ENCODE data around the gene FBP1.

- TF ChIP-seq CTCF (IDR thresholded peaks at IDR 0.05): no peak
- TF ChIP-seq POLR2A (IDR thresholded peaks at IDR 0.05): no peak
Measured at GRCh38 chr9:94557376-94557775, 81.9 kb downstream of the FBP1 start.

Measured in body of pancreas (tissue), 4 donors.